Ishikawa (cell line): ENCODE data around the gene GAS7.

ENCODE experiments used
- CEBPB ChIP-seq: IDR thresholded peaks from 2 replicates; pipeline ENCODE4 v1.6.1; 2012
- CREB1 ChIP-seq: IDR thresholded peaks from 2 replicates; pipeline ENCODE4 v1.6.1; 2012; ENCODE audit warnings: low read depth
- EGR1 ChIP-seq: IDR thresholded peaks from 2 replicates; pipeline ENCODE4 v1.6.1; 2012
- EP300 ChIP-seq: IDR thresholded peaks from 2 replicates; pipeline ENCODE4 v1.6.1; 2012; ENCODE audit warnings: borderline replicate concordance
- NFIC ChIP-seq: IDR thresholded peaks from 2 replicates; pipeline ENCODE4 v1.6.1; 2012
- RAD21 ChIP-seq: IDR thresholded peaks from 2 replicates; pipeline ENCODE4 v1.6.1; 2012; ENCODE audit warnings: low read depth
- TAF1 ChIP-seq: IDR thresholded peaks from 2 replicates; pipeline ENCODE4 v1.6.1; 2012; ENCODE audit warnings: low read depth, mild to moderate bottlenecking
- TCF12 ChIP-seq: IDR thresholded peaks from 2 replicates; pipeline ENCODE4 v1.6.1; 2012; ENCODE audit warnings: low read depth
- TEAD4 ChIP-seq: IDR thresholded peaks from 2 replicates; pipeline ENCODE4 v1.6.1; 2012
- YY1 ChIP-seq: IDR thresholded peaks from 2 replicates; pipeline ENCODE4 v1.6.1; 2012; ENCODE audit warnings: low read depth
- ZBTB7A ChIP-seq: IDR thresholded peaks from 2 replicates; pipeline ENCODE4 v1.6.1; 2012; ENCODE audit warnings: low read depth
- TF ChIP-seq, protein P1 (sequence below): IDR thresholded peaks from 2 replicates; pipeline ENCODE4 v1.6.1; 2012; ENCODE audit warnings: low read depth, mild to moderate bottlenecking
- TF ChIP-seq, protein P2 (sequence below): IDR thresholded peaks from 2 replicates; pipeline ENCODE4 v1.6.1; 2012
- TF ChIP-seq, protein P3 (sequence below): IDR thresholded peaks from 2 replicates; pipeline ENCODE4 v1.6.1; 2012

Gene GAS7

DNA sequence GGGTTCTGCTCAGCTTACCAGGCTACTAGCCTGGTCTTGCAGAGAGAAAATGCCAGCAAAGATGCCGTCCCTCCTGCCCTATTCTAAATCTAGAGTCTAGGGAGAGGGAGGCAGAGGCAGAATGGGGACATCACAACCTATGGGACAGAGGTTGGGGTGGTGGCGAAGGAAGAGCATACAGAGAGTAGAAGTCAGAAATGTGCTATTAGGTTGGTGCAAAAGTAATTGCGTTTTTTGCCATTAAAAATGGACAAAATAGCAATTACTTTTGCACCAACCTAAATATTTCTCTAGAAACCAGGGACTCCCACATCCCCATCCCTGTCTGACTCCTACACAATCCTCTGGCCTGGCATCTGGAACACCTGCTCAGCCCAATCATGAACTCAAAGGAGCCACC, 127.7 kb downstream of the GAS7 start:
- TF ChIP-seq EGR1 (no peak), TCF12 (no peak), CEBPB (no peak), NFIC (no peak)
- TF ChIP-seq, protein P1, sequence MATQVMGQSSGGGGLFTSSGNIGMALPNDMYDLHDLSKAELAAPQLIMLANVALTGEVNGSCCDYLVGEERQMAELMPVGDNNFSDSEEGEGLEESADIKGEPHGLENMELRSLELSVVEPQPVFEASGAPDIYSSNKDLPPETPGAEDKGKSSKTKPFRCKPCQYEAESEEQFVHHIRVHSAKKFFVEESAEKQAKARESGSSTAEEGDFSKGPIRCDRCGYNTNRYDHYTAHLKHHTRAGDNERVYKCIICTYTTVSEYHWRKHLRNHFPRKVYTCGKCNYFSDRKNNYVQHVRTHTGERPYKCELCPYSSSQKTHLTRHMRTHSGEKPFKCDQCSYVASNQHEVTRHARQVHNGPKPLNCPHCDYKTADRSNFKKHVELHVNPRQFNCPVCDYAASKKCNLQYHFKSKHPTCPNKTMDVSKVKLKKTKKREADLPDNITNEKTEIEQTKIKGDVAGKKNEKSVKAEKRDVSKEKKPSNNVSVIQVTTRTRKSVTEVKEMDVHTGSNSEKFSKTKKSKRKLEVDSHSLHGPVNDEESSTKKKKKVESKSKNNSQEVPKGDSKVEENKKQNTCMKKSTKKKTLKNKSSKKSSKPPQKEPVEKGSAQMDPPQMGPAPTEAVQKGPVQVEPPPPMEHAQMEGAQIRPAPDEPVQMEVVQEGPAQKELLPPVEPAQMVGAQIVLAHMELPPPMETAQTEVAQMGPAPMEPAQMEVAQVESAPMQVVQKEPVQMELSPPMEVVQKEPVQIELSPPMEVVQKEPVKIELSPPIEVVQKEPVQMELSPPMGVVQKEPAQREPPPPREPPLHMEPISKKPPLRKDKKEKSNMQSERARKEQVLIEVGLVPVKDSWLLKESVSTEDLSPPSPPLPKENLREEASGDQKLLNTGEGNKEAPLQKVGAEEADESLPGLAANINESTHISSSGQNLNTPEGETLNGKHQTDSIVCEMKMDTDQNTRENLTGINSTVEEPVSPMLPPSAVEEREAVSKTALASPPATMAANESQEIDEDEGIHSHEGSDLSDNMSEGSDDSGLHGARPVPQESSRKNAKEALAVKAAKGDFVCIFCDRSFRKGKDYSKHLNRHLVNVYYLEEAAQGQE, result no peak

DNA sequence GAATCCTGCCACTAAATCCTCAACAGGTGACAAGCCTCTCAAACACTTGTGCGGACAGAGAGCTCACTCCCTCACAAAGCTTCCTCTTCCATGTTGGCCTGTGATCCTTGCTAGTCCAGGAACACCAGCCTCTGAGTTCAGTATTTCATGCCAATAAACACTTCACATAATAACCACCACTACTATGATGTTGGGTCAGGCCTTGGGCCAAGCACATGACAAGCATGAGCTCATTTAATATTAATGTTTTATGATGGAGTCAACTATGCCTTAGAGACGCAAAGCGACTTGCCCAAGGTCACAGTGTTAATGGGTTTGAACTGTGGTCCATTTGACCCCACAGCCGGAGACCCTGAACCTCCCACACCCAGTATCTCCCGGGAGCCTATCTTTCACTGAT, 129.1 kb downstream of the GAS7 start:
- no peak for TF ChIP-seq EGR1
- TF ChIP-seq, protein P1, result no peak
- TF ChIP-seq, protein P2, sequence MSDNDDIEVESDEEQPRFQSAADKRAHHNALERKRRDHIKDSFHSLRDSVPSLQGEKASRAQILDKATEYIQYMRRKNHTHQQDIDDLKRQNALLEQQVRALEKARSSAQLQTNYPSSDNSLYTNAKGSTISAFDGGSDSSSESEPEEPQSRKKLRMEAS, result no peak
- TF ChIP-seq YY1, result no peak
- TF ChIP-seq EP300, result no peak

DNA sequence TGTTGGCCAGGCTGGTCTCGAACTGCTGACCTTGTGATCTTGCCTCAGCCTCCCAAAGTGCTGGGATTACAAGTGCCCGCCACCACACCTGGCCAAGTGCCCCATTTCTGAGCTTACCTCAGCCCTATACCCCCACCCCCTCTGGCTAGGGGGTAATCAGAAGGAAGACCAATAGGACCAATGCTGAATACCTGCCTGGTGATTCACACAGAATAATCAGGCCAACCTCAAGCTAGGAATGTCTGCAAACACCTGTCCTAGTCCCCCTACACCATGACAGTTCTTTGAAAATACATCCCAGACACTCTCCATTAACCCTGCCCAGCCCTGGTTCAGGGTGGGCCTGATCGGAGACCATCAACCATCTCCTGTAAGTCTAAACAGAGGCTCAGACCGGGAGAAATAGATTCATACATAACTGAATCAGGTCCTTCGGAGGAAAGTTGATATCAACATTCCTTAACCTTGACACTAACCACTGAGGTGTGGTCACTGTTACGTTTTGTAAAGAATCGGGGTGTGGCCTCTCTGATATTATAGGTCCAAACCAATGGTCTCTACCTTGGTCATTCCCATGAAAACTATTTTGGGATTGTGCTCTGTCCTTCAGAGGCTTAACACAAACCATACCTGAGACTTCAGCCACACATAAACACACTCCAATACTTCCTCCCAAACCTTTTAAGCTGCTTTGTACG, 130.8 kb downstream of the GAS7 start:
- TF ChIP-seq TEAD4 (no peak), RAD21 (no peak), ZBTB7A (no peak)

DNA sequence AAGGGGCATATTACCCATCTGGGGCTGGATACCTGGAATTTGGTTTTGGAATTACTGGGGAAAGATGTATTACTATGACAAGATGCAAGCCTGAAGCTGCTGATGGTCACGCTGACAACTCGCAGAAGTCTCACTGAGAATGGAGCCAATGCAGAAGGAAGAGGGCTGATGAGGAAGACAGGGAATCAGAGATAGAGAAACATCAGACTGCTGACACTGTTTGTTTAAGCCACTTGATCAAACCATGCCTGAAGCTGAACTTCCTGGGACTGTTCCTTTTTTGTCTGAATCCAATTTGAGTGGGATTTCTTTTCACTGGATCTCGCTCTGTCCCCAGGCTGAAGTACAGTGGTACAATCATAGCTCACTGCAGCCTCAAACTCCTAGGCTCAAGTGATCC, 133.9 kb downstream of the GAS7 start:
- TF ChIP-seq YY1, result no peak
- TF ChIP-seq ZBTB7A, result no peak
- TF ChIP-seq, protein P1, result no peak
- no peak for TF ChIP-seq TCF12
- TF ChIP-seq TAF1, result no peak
- TF ChIP-seq, protein P2, result no peak
- TF ChIP-seq RAD21, result no peak
- TF ChIP-seq TEAD4, result no peak
- no peak for TF ChIP-seq NFIC
- TF ChIP-seq, protein P3, sequence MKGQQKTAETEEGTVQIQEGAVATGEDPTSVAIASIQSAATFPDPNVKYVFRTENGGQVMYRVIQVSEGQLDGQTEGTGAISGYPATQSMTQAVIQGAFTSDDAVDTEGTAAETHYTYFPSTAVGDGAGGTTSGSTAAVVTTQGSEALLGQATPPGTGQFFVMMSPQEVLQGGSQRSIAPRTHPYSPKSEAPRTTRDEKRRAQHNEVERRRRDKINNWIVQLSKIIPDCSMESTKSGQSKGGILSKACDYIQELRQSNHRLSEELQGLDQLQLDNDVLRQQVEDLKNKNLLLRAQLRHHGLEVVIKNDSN, result no peak
- TF ChIP-seq EP300, result no peak
- TF ChIP-seq EGR1, result no peak

DNA sequence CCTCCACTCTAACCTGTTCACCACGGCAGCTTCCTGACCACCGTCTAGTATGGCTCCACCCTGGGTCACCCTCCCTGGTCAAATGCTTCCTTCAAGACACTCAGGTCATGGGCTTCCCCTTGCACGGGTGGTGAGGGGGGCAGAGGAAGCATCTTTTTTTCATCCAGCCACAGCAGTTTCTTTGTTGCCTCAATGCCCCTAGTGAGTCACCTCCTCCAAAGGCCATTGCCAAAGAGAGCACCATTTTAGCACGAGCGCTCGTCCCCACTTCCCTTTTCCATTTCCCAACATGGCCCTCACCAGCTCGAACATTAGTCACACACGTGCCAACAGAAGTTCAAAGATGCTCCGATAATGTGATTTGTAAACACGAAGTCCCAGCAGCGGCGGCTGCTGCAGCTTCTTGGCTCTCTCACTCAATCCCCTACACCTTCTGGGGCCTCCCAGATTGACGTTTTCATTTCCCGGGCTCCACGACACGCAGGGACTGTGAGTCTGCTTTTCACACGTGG, 134.6 kb downstream of the GAS7 start:
- TF ChIP-seq YY1 (no peak), TAF1 (no peak), TCF12 (no peak), ZBTB7A (no peak), EGR1 (no peak), CREB1 (no peak), EP300 (no peak), CEBPB (no peak)
- TF ChIP-seq, protein P1, result no peak
- TF ChIP-seq, protein P2, result no peak
